Measurements from ENCODE around the gene CSF2.
A peak's percentile ranks its signal among the peaks of the same experiment; 100 is the strongest.

The CSF2 gene

DNA sequence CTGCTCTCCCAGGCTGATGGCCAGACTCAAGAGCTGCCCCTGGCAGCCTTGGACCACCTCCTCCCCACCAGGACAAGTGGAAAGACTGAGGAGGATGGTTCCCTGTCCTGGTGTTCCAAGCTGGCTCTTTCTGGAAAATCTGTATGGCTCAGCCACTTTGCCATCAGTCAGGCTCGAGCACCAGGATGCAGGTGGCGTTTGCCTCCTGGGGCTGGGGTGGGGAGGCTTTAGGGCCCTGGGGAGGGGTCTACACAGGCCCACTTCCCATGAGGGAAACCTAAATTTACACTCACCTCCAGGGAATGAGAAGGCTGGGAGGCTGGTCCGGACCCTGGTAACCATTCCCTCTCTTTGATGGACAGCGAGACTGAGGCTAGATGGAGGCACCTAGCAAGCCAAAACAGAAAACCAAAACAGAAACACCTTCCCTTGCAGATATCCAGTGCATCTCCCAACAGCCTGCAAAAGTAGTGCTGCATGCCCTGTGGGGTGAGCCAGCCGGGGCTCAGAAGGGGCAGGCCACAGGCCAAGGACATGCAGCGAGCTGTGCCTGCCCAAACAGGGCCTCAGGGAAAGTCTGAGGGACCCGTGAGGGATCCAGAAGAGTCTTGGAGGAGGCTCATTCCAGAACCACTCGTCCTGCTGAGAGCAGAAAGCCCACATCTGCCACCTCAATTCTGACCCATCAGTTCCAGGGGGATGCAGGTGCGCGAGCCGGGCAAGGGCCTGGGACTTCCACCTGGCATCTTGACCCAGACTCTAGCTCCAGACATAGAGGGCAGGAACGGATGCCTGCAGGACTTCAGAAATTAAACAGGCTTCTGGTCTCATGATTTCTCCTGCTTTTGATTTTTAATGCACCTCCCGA is 5.4 kb upstream of the CSF2 start:
- no peak for DNase-seq (ENCODE audit: low read depth)

DNA sequence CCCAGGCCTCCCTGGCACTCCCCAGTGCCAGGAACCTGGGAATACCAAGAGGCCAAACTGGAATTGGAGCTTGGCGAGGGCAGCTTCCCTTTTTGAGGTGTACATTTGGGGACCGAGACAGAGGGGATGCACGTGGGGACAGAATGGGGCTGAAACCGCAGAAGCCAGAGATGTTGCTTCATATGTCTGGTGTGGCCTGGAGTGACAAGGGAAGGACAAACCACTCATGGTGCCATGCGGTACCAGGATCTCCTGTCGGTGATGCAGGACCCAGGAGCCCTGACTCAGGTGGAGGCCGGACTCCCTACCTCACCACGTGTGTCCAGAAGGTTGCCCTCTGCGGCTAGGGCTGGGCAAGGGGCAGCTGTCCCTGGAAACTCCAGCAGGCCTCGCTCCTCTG is 4.0 kb upstream of the CSF2 start:
- no peak for DNase-seq (ENCODE audit: low read depth)

DNA sequence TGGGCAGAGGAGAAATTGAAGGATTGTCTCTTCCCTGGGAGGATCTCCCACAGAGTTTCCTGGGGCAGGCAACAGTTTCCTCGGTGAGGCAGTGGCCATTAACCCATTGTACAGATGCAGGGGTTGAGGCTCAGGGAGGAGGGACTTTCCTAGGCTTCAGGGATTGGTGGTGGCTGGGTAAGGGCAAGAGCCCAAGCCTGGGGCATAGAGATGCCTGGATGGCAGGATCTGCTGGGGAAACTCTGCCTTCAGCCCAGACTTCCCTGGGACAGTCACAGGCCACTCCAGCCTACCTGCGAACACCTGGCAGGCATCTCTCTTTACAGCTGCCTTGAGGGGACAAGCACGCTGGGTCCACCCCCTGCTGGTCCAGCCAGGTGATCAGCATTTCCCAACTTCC is 3.6 kb upstream of the CSF2 start:
- DNase-seq (ENCODE audit: low read depth): no peak

- DNase-seq (ENCODE audit: low read depth): no peak
Observed at GRCh38 chr5:132070460-132071337, 2.9 kb upstream of the CSF2 start.

GRCh38 chr5:132071338-132071707 is 2.3 kb upstream of the CSF2 start:
- DNase-seq (ENCODE audit: low read depth): no peak

- no peak for DNase-seq (ENCODE audit: low read depth)
Observed at GRCh38 chr5:132072070-132072469, 1.5 kb upstream of the CSF2 start.

GRCh38 chr5:132072528-132072927 is 1.1 kb upstream of the CSF2 start:
- DNase-seq (ENCODE audit: low read depth): no peak

- DNase-seq (ENCODE audit: low read depth): no peak
Observed at GRCh38 chr5:132074091-132074771, 642 bp downstream of the CSF2 start.

GRCh38 chr5:132074772-132075718 is 1.5 kb downstream of the CSF2 start:
- no peak for DNase-seq (ENCODE audit: low read depth)

DNA sequence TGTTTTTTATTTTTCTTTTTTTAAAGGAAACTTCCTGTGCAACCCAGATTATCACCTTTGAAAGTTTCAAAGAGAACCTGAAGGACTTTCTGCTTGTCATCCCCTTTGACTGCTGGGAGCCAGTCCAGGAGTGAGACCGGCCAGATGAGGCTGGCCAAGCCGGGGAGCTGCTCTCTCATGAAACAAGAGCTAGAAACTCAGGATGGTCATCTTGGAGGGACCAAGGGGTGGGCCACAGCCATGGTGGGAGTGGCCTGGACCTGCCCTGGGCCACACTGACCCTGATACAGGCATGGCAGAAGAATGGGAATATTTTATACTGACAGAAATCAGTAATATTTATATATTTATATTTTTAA is 2.1 kb downstream of the CSF2 start:
- no peak for DNase-seq (ENCODE audit: low read depth)

GRCh38 chr5:132076202-132076830 is 2.7 kb downstream of the CSF2 start:
- no peak for DNase-seq (ENCODE audit: low read depth)

DNA sequence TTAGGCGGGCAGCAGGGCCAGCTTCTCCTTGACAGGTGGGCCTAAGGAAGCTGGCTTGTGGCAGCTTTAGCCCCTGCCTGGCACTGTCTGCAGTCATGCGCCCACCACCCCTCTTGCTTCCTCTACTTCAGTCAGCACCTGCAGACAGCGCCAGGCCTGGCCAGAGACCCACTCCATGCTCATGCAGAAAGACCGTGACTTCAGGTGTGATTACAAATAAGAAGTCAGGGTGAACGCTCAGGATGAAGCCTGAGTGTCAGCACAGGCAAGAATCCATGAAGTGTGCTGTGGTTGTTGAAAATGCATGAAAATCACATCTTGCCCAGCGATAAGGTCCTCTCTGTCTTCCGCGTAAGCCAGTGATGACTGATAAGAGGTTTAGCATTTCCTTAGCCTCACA is 3.4 kb downstream of the CSF2 start:
- no peak for DNase-seq (ENCODE audit: low read depth)

DNA sequence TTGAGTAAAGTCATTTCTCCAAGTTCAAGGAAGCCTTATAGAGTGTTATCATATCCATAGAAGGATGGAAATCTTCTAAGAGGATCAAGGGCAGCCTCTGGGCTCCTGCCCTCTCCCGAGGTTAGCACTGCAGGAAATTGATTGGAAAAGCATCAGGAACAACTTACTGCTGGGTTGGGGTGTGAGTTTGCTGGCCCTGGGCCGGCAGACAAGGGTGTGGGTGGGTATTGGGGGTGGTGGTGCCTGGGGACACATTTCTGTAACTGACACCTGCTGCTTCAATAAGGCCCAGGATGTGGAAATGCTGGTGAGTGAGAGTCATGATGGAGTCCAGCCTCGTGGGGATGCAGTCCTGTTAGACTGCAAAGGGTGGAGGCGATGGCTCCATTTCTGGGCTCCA is 5.5 kb downstream of the CSF2 start:
- no peak for DNase-seq (ENCODE audit: low read depth)

- no peak for DNase-seq (ENCODE audit: low read depth)
Observed at GRCh38 chr5:132079619-132080018, 6.0 kb downstream of the CSF2 start.

GRCh38 chr5:132080595-132080994 is 7.0 kb downstream of the CSF2 start:
- DNase-seq (ENCODE audit: low read depth): no peak

DNA sequence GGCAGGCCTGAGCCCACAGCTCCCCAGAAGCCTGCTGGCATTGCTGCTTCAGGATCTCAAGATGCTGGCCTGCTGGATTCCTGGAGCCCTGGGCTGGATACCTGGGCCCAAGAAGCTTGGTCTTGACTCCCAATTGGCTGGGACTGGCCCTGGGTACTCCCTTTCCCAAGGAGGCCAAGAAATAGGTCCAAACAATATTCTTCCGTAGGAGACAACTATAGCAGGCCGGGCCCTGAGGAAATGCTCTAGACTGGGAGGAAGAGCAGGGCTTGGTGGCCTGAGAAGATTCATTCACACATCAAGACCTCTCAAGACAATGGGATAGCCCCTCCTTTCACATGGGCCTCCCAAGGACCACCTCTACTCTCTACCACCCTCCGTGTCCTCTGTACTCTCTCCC is 7.9 kb downstream of the CSF2 start:
- no peak for DNase-seq (ENCODE audit: low read depth)

GRCh38 chr5:132082329-132083023 is 8.9 kb downstream of the CSF2 start:
- DNase-seq (ENCODE audit: low read depth): no peak

DNA sequence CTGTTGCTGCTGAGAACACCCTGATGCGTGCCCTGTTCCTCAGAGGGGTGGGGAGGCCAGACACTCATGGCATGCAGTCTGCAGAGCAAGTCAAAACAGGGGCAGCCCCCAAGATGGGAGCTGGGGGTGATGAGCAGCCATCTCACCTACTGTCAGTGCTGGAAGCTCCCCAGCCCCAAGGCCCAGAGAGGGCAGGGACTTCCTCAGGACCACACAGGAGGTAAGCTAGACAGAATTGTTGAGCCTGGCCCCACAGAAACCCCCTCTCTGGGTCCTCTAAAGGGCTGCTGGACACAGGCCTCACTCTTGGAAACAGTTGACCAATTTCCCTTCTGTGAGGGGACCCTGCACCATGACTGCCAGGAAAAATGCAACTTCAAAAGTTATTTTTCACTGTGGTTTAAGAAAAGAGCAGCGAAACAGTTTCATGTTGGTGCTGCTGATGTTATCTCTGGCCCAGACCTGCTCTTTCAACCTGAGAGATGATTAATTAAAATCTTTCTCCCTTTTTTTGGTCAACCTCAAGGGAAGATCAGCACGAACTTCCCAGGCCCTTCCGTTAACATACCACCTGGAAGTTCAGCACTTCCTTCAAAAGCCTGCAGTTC is 9.6 kb downstream of the CSF2 start:
- no peak for DNase-seq (ENCODE audit: low read depth)

DNA sequence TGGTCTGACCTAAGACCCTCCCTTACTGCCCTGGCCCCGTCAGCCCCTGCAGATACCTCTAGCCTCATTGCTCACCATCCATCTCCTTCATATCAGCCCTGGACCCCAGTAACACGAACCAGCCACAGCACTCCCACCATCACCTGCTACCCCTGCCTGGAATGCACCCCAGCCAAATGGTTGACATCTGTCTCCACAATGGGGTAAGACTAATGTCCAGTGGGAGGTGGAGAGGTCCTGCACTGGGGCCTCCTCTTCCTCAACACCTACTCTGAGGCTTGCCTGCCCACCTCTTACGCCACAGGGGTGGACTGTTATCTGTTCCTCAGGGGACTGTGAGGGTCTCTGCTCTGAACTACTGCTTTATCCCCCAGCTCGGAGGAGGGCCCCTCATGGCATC is 12.1 kb downstream of the CSF2 start:
- no peak for DNase-seq (ENCODE audit: low read depth)

GRCh38 chr5:132086277-132086794 is 12.7 kb downstream of the CSF2 start:
- DNase-seq (ENCODE audit: low read depth): peak; percentile 92
